Liver (tissue), 3 donors: ENCODE measurements around the gene INPP4A.

Source experiments
- CTCF ChIP-seq: fragments of 150-350 bp; IDR thresholded peaks from 2 replicates; pipeline ENCODE4 v1.5.1; 2017; ENCODE audit warnings: improper control_type of control experiment, low read depth, low read length; ENCODE audit not compliant: missing input control
- RAD21 ChIP-seq, 2 donors: IDR thresholded peaks; 2 replicates each; pipeline ENCODE4 v1.6.1; 2016; ENCODE audit warnings: antibody characterized with exemption in 2 of 2, mild to moderate bottlenecking in 2 of 2
- donor health status: healthy.
- donor health status: healthy.

- no peak for TF ChIP-seq RAD21 (IDR thresholded peaks at IDR 0.05)
- TF ChIP-seq CTCF, result no peak
These were observed 75.2 kb downstream of the INPP4A start for GRCh38 chr2:98519851-98520250.
